BJ (cell line): ENCODE data around the gene SORCS3. TPM values are rescaled to one million over a fixed set of nuclear protein-coding genes. Genes with fewer than 3 reads are reported as not detected.

Experiments
- CTCF ChIA-PET: fragments of 350-600 bp; formaldehyde crosslinking; extraction: SDS; loops from one replicate; lab custom pipeline; 2021; ENCODE audit warnings: antibody characterized with exemption, inconsistent platforms; lab: Yijun Ruan, JAX
- POLR2A ChIA-PET: fragments of 300-600 bp; sonication (Branson Sonifier 250); formaldehyde crosslinking; extraction: SDS; loops from one replicate; lab custom pipeline; 2021; ENCODE audit warnings: antibody characterized with exemption; lab: Charles Lee
- DNase-seq: peaks from one replicate; pipeline ENCODE4 v3.0.0-alpha.2; 2011; ENCODE audit warnings: low read depth
- H3K27me3 ChIP-seq: 2 replicates; pipeline ENCODE4 v1.6.0; 2011; ENCODE audit warnings: low read length; ENCODE audit not compliant: control insufficient read depth, insufficient read depth
- H3K36me3 ChIP-seq: 2 replicates; pipeline ENCODE4 v1.5.1; 2011; ENCODE audit warnings: low read length; ENCODE audit not compliant: control insufficient read depth, insufficient read depth
- H3K4me3 ChIP-seq: 2 replicates; pipeline ENCODE4 v1.5.1; 2011; ENCODE audit warnings: low read depth, mild to moderate bottlenecking, control low read depth, low read length
- CTCF ChIP-seq: IDR thresholded peaks from 2 replicates; pipeline ENCODE4 v1.5.1; 2011; ENCODE audit warnings: low read depth, mild to moderate bottlenecking, control low read depth, inconsistent platforms, low read length, moderate library complexity; ENCODE audit not compliant: insufficient read depth
- polyA plus RNA-seq: library from polyadenylated mRNA; depleted of rRNA; stranded (reverse); fragments of >200 nt; gene quantifications from 2 replicates; pipeline ENCODE4 v1.2.3, GENCODE V29; 2011

Gene SORCS3
- polyA plus RNA-seq, 1 experiment = not detected

GRCh38 chr10:104663563-104663962 is 22.5 kb downstream of the SORCS3 start:
- TF ChIP-seq CTCF = no peak
- ChIA-PET POLR2A (no interaction called here), CTCF (no interaction called here)
- Histone ChIP-seq H3K36me3 (no peaks in the 10 kb centered on the region), H3K4me3 (no peak overlapping the region), H3K27me3 (no peaks in the 10 kb centered on the region)
- no peak for DNase-seq

GRCh38 chr10:104664205-104664604 is 23.1 kb downstream of the SORCS3 start:
- no peaks in the 10 kb centered on the region for H3K27me3 ChIP-seq
- ChIA-PET POLR2A (no interaction called here), CTCF (no interaction called here)
- no peak overlapping the region for H3K4me3 ChIP-seq
- DNase-seq = no peak
- TF ChIP-seq CTCF = no peak
- no peaks in the 10 kb centered on the region for H3K36me3 ChIP-seq

GRCh38 chr10:104665174-104665573 is 24.1 kb downstream of the SORCS3 start:
- ChIA-PET POLR2A (no interaction called here), CTCF (no interaction called here)

GRCh38 chr10:104666106-104666505 is 25.0 kb downstream of the SORCS3 start:
- DNase-seq = no peak
- Histone ChIP-seq H3K27me3 (no peaks in the 10 kb centered on the region), H3K36me3 (no peaks in the 10 kb centered on the region), H3K4me3 (no peak overlapping the region)
- POLR2A ChIA-PET = no interaction called here
- CTCF ChIA-PET = no interaction called here
- TF ChIP-seq CTCF = no peak

More at GRCh38 chr10:104665174-104665573, 24.1 kb downstream of the SORCS3 start:
- no peaks in the 10 kb centered on the region for H3K27me3 ChIP-seq
- H3K4me3 ChIP-seq = no peak overlapping the region
- no peaks in the 10 kb centered on the region for H3K36me3 ChIP-seq
- no peak for TF ChIP-seq CTCF
- no peak for DNase-seq

GRCh38 chr10:104676874-104677273 is 35.8 kb downstream of the SORCS3 start:
- DNase-seq = no peak
- no peak for TF ChIP-seq CTCF
- Histone ChIP-seq H3K4me3 (no peak overlapping the region), H3K27me3 (no peaks in the 10 kb centered on the region), H3K36me3 (no peaks in the 10 kb centered on the region)
- ChIA-PET POLR2A (no interaction called here), CTCF (no interaction called here)
